ENCODE measurements around the gene SRC. TPM values are rescaled to one million over a fixed set of nuclear protein-coding genes. Genes with fewer than 3 reads are reported as not detected.

The SRC gene
- total RNA-seq, 1 donor from 2014 or later = 3.5 TPM

- no peak overlapping the region for H3K4me3 Mint-ChIP-seq (ENCODE audit: low read depth)
Measured at GRCh38 chr20:37413023-37413334, 67.0 kb downstream of the SRC start.

GRCh38 chr20:37413379-37413778 is 67.4 kb downstream of the SRC start:
- DNase-seq (ENCODE audit: low spot score) = no peak
- H3K4me1 Mint-ChIP-seq (ENCODE audit: low read depth) = no peaks in the 10 kb centered on the region
- H3K9me3 Mint-ChIP-seq = no peaks in the 10 kb centered on the region
- H3K4me3 Mint-ChIP-seq (ENCODE audit: low read depth) = no peak overlapping the region
- no peaks in the 10 kb centered on the region for H3K36me3 Mint-ChIP-seq (ENCODE audit: low read depth)
- H3K27ac Mint-ChIP-seq = no peak overlapping the region
- intact Hi-C loops (cut with micrococcal nuclease) = no loop called here
- peaks cover 14% of the 10 kb centered on the region for H3K27me3 Mint-ChIP-seq (ENCODE audit: low read depth)

More at GRCh38 chr20:37413023-37413334, 67.0 kb downstream of the SRC start:
- peaks cover 14% of the 10 kb centered on the region for H3K27me3 Mint-ChIP-seq (ENCODE audit: low read depth)
- intact Hi-C loops (cut with micrococcal nuclease) = no loop called here
- H3K4me1 Mint-ChIP-seq (ENCODE audit: low read depth) = no peaks in the 10 kb centered on the region
- DNase-seq (ENCODE audit: low spot score) = no peak
- H3K36me3 Mint-ChIP-seq (ENCODE audit: low read depth) = no peaks in the 10 kb centered on the region
- H3K27ac Mint-ChIP-seq = no peak overlapping the region
- no peaks in the 10 kb centered on the region for H3K9me3 Mint-ChIP-seq

- H3K4me1 Mint-ChIP-seq (ENCODE audit: low read depth) = no peaks in the 10 kb centered on the region
- no peaks in the 10 kb centered on the region for H3K9me3 Mint-ChIP-seq
- H3K4me3 Mint-ChIP-seq (ENCODE audit: low read depth) = no peak overlapping the region
- H3K36me3 Mint-ChIP-seq (ENCODE audit: low read depth) = no peaks in the 10 kb centered on the region
- DNase-seq (ENCODE audit: low spot score) = no peak
- peaks cover 7% of the 10 kb centered on the region for H3K27me3 Mint-ChIP-seq (ENCODE audit: low read depth)
- H3K27ac Mint-ChIP-seq = no peak overlapping the region
- intact Hi-C loops (cut with micrococcal nuclease) = no loop called here
Measured at GRCh38 chr20:37414224-37415035, 68.5 kb downstream of the SRC start.

- intact Hi-C loops (cut with micrococcal nuclease) = no loop called here
- H3K27ac Mint-ChIP-seq = no peak overlapping the region
- H3K27me3 Mint-ChIP-seq (ENCODE audit: low read depth) = peaks cover 4% of the 10 kb centered on the region
- H3K36me3 Mint-ChIP-seq (ENCODE audit: low read depth) = no peaks in the 10 kb centered on the region
- no peak for DNase-seq (ENCODE audit: low spot score)
- no peaks in the 10 kb centered on the region for H3K4me1 Mint-ChIP-seq (ENCODE audit: low read depth)
- H3K9me3 Mint-ChIP-seq = no peaks in the 10 kb centered on the region
- no peak overlapping the region for H3K4me3 Mint-ChIP-seq (ENCODE audit: low read depth)
Measured at GRCh38 chr20:37415118-37416085, 69.5 kb downstream of the SRC start.

- H3K4me1 Mint-ChIP-seq (ENCODE audit: low read depth) = no peaks in the 10 kb centered on the region
- no peaks in the 10 kb centered on the region for H3K36me3 Mint-ChIP-seq (ENCODE audit: low read depth)
- H3K9me3 Mint-ChIP-seq = no peaks in the 10 kb centered on the region
- H3K27ac Mint-ChIP-seq = no peak overlapping the region
- no peak for DNase-seq (ENCODE audit: low spot score)
- intact Hi-C loops (cut with micrococcal nuclease) = no loop called here
- peaks cover 9% of the 10 kb centered on the region for H3K27me3 Mint-ChIP-seq (ENCODE audit: low read depth)
- no peak overlapping the region for H3K4me3 Mint-ChIP-seq (ENCODE audit: low read depth)
Measured at GRCh38 chr20:37416100-37416847, 70.3 kb downstream of the SRC start.

GRCh38 chr20:37416848-37417616 is 71.1 kb downstream of the SRC start:
- no peak for DNase-seq (ENCODE audit: low spot score)
- no peaks in the 10 kb centered on the region for H3K9me3 Mint-ChIP-seq
- H3K4me1 Mint-ChIP-seq (ENCODE audit: low read depth) = no peaks in the 10 kb centered on the region
- no peak overlapping the region for H3K4me3 Mint-ChIP-seq (ENCODE audit: low read depth)
- H3K27me3 Mint-ChIP-seq (ENCODE audit: low read depth) = peaks cover 12% of the 10 kb centered on the region
- no peak overlapping the region for H3K27ac Mint-ChIP-seq
- intact Hi-C loops (cut with micrococcal nuclease) = no loop called here
- H3K36me3 Mint-ChIP-seq (ENCODE audit: low read depth) = no peaks in the 10 kb centered on the region

- Mint-ChIP-seq H3K36me3 (ENCODE audit: low read depth) (no peaks in the 10 kb centered on the region), H3K9me3 (no peaks in the 10 kb centered on the region), H3K27ac (no peak overlapping the region), H3K4me1 (ENCODE audit: low read depth) (no peaks in the 10 kb centered on the region), H3K27me3 (ENCODE audit: low read depth) (peaks cover 14% of the 10 kb centered on the region), H3K4me3 (ENCODE audit: low read depth) (no peak overlapping the region)
- intact Hi-C loops (cut with micrococcal nuclease) = no loop called here
- DNase-seq (ENCODE audit: low spot score) = no peak
Measured at GRCh38 chr20:37417617-37418467, 71.9 kb downstream of the SRC start.

- Mint-ChIP-seq H3K36me3 (ENCODE audit: low read depth) (no peaks in the 10 kb centered on the region), H3K27me3 (ENCODE audit: low read depth) (peaks cover 14% of the 10 kb centered on the region), H3K4me3 (ENCODE audit: low read depth) (no peak overlapping the region), H3K9me3 (no peaks in the 10 kb centered on the region), H3K27ac (no peak overlapping the region), H3K4me1 (ENCODE audit: low read depth) (no peaks in the 10 kb centered on the region)
- intact Hi-C loops (cut with micrococcal nuclease) = no loop called here
- DNase-seq (ENCODE audit: low spot score) = no peak
Measured at GRCh38 chr20:37418591-37419109, 72.7 kb downstream of the SRC start.

GRCh38 chr20:37419307-37419706 is 73.4 kb downstream of the SRC start:
- no peaks in the 10 kb centered on the region for H3K9me3 Mint-ChIP-seq
- H3K4me3 Mint-ChIP-seq (ENCODE audit: low read depth) = no peak overlapping the region
- peaks cover 12% of the 10 kb centered on the region for H3K27me3 Mint-ChIP-seq (ENCODE audit: low read depth)
- no peak overlapping the region for H3K27ac Mint-ChIP-seq
- H3K4me1 Mint-ChIP-seq (ENCODE audit: low read depth) = no peaks in the 10 kb centered on the region
- intact Hi-C loops (cut with micrococcal nuclease) = no loop called here
- DNase-seq (ENCODE audit: low spot score) = no peak
- H3K36me3 Mint-ChIP-seq (ENCODE audit: low read depth) = no peaks in the 10 kb centered on the region

GRCh38 chr20:37419774-37420542 is 74.0 kb downstream of the SRC start:
- no peaks in the 10 kb centered on the region for H3K9me3 Mint-ChIP-seq
- no peaks in the 10 kb centered on the region for H3K4me1 Mint-ChIP-seq (ENCODE audit: low read depth)
- peaks cover 10% of the 10 kb centered on the region for H3K27me3 Mint-ChIP-seq (ENCODE audit: low read depth)
- intact Hi-C loops (cut with micrococcal nuclease) = no loop called here
- no peak overlapping the region for H3K27ac Mint-ChIP-seq
- no peak for DNase-seq (ENCODE audit: low spot score)
- no peak overlapping the region for H3K4me3 Mint-ChIP-seq (ENCODE audit: low read depth)
- no peaks in the 10 kb centered on the region for H3K36me3 Mint-ChIP-seq (ENCODE audit: low read depth)

GRCh38 chr20:37420610-37421009 is 74.7 kb downstream of the SRC start:
- no peak overlapping the region for H3K27ac Mint-ChIP-seq
- H3K27me3 Mint-ChIP-seq (ENCODE audit: low read depth) = peaks cover 10% of the 10 kb centered on the region
- H3K36me3 Mint-ChIP-seq (ENCODE audit: low read depth) = no peaks in the 10 kb centered on the region
- H3K4me3 Mint-ChIP-seq (ENCODE audit: low read depth) = no peak overlapping the region
- no peaks in the 10 kb centered on the region for H3K9me3 Mint-ChIP-seq
- H3K4me1 Mint-ChIP-seq (ENCODE audit: low read depth) = no peaks in the 10 kb centered on the region
- intact Hi-C loops (cut with micrococcal nuclease) = no loop called here
- no peak for DNase-seq (ENCODE audit: low spot score)
